ENCODE results near the gene OTOG.

OTOG gene

DNA sequence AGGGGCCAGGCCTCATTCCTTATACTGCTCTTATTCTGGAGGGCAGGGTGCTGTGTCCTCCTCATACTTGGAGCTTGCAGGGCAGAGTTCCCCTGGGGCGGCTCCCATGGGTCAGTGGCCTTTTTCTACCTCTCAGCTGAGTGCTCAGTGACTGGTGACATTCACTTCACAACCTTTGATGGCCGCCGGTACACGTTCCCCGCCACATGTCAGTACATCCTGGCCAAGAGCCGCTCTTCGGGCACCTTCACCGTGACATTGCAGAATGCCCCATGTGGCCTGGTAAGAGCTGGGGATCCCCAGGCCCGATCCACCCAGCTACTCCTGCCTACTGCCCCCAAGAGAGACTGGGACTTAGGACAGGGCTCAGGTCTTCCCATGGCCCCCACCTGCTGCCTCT is 14.5 kb downstream of the OTOG start:
- no peak for DNase-seq (ENCODE audit: low spot score)

DNA sequence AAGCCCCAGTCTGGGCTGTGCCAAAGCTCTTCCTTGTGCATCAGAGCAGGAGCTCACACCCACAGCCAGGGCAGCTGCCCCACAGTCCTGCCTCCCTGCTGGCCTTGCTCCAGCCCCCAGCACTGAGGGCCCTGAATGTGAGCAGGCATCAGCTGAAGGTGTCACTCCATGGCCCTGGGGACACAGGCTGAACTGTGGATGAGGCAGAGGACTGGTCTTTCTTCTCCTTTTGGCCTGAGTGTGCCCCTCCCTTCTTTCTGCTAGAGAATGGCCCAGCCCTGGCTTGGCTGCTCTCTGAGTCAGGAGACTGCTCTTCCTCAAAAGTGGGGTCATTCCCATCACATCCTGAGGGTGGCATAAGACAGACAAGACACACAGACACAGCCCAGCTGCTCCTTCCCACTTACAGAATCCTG is 16.2 kb downstream of the OTOG start:
- no peak for DNase-seq (ENCODE audit: low spot score)

DNA sequence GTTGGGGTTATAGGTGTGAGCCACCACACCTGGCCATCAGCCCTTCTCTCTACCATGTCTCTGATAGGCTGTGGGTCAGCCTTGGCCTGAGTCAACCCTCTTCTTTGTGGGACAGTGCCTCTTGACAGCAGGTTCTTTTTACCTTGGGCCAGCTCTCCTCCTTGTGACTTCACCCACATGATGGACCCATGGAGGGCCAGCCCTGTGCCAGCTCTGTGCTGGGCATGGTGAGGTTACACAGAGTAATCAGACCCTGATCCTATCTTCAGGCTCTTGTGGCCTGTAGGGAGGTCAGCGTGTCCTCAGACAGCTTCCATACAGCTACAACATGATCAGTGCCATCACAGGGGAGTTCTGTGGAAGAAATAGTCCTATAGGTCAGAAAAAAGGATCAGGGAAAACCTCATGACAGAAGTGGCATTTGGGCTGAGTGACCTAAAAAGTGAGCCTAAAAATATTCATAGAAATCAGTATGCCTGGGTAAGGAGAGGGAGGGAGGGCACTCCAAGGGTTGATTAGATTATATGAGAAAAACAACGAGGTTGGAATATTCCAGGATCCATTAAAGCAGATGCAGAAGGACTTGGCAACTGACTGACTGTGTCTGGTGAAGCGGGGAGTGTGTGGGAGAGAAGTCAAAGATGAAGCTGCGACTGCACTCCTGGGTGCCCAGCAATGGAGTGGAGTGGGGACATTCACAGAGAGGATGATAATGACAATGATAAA is 17.1 kb downstream of the OTOG start:
- no peak for DNase-seq (ENCODE audit: low spot score)

DNA sequence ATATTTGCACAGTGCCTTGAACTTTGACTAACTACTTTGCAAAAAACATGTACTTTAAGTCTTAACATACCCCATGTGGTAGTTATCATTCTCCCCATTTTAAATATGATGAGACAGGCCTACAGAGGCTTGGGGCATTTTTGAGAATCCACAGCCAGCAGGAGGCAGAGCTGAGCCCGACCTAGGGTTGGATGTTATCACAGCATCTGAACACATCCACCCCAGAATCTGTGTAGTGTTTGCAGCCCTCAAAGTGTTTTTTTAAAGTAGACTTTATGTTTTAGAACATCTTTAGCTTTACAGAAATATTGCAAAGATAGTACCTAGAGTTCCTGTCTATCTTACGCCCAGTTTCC is 17.6 kb downstream of the OTOG start:
- no peak for DNase-seq (ENCODE audit: low spot score)

DNA sequence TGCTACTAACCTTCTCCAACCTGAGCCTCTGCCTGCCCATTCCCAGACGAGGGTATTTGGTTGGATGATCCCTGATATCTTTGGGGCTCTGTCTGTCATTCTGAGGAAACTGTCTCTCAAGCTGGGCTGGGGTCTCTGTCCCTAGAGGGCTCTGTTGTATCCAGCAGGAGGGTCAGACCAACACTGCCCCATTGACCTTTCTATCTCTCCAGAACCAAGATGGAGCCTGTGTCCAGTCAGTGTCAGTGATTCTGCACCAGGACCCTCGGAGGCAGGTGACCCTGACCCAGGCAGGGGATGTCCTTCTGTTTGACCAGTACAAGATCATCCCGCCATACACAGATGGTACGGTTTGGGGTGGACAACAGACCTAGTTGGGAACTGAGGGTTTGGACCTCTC is 21.9 kb downstream of the OTOG start:
- DNase-seq (ENCODE audit: low spot score), result no peak

DNA sequence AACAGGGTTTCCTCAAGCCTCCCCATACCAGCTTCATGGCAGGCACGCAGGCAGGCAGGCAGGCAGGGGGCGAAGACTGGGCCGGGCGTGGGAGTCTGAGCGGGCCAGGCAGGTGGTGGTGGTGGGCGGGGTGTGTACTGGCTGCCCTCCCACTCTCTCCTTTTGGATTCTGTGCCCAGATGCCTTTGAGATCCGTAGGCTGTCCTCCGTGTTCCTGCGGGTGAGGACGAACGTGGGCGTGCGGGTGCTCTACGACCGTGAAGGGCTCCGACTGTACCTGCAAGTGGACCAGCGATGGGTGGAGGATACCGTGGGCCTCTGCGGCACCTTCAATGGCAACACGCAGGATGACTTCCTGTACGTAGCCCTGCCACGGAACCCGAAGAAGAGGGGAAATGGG is 23.0 kb downstream of the OTOG start:
- DNase-seq (ENCODE audit: low spot score), result no peak

DNA sequence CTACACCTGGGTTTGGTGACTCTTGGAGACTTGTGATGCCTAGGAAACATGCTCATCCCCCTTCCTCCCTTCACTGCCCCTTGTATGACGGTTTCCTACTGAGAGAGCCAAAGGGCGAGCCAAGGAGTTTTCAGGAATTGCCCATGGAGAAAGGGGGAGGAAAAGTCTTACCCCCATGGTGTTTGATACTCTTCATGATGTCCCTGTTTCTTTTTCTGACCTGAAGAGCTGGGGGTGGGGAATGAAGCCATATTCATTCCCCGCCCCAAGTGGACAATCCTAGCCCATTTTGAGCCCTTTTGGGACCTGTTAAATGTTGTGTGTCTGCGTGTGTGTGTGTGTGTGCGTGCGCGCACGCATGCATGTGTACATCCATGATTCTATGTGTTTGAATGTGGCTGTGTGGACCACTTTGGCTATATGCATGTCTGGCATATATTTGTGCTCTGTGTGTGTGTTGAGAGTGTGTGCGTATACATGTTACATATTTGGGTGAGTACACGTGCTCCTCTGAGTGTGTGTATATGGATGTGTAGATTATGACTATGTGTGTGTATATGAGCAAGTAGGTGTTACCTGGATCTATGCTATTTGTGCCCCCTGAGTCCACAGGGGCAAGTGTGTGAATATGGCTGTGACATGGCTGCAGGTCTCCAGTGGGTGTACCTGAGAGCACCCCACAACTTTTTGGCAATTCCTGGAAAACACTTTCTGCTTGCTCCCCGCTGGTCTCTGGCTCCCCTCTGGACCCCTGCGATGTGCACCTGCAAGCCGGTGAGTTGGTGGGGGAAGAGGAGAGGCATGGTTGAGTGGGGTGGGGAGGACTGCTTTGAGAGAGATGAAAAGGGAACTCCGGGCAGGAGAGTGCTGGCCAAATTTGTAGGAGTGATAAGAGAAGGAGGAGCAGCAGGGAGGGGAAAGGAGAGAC is 24.6 kb downstream of the OTOG start:
- no peak for DNase-seq (ENCODE audit: low spot score)

DNA sequence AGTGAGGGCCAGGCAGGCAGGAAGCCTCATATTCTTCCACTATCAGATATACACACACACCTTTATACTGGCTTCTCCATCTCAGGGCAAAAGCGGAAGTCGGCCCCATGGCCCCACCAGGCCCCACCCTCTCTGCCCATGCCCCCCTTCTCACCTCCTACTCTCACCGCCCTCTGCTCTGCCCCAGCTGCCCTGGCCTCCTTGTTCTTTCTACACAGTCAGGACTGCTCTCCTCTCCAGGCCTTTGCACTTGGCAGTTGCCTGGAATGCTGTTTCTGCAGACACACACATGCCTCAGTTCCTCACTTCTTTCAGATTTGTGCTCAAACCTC is 25.3 kb downstream of the OTOG start:
- DNase-seq (ENCODE audit: low spot score), result no peak

DNA sequence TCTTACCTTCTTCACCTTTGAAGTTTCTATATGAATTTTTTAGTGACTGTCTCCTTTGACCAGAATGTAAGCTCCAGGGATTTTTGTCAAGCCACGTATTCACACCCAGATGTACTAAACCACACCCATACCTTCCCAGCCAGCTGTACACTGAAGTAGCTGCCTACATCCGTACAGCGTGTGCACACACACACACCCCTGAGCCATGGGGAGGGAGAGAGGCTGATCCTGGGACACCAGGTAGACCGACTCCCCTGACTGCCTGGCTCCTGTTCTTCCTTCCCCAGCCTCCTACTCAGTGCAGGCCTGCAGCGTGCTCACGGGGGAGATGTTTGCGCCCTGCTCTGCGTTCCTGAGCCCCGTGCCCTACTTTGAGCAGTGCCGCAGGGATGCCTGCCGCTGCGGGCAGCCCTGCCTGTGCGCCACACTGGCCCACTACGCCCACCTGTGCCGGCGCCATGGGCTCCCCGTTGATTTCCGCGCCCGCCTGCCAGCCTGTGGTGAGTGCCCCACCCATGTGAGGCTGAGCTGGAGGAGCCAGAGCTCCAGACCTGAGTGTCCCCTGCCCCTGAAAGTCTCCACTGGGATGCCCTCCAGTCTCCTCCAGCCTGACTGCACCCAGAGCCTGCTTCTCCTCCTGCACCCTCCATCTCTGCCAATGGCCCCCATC is 25.9 kb downstream of the OTOG start:
- no peak for DNase-seq (ENCODE audit: low spot score)

DNA sequence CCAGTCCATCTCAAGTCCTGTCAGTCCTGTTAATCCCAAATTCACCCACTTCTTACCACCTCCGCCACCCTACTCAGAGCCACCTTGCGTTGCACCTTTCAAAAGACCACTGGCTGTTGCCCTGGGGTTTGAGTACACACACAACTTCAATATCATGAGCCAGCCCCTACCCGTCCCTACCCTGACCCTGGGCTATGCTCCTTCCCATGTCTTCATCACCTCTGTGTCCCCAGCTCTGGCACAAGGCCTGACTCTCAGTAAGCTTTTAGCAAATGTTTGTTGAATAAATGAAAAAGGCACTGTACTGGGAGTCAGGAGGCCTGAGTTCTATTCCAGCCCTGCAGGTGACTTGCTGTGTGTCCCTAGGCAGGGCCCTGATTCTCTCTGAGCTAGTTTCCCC is 26.5 kb downstream of the OTOG start:
- no peak for DNase-seq (ENCODE audit: low spot score)

DNA sequence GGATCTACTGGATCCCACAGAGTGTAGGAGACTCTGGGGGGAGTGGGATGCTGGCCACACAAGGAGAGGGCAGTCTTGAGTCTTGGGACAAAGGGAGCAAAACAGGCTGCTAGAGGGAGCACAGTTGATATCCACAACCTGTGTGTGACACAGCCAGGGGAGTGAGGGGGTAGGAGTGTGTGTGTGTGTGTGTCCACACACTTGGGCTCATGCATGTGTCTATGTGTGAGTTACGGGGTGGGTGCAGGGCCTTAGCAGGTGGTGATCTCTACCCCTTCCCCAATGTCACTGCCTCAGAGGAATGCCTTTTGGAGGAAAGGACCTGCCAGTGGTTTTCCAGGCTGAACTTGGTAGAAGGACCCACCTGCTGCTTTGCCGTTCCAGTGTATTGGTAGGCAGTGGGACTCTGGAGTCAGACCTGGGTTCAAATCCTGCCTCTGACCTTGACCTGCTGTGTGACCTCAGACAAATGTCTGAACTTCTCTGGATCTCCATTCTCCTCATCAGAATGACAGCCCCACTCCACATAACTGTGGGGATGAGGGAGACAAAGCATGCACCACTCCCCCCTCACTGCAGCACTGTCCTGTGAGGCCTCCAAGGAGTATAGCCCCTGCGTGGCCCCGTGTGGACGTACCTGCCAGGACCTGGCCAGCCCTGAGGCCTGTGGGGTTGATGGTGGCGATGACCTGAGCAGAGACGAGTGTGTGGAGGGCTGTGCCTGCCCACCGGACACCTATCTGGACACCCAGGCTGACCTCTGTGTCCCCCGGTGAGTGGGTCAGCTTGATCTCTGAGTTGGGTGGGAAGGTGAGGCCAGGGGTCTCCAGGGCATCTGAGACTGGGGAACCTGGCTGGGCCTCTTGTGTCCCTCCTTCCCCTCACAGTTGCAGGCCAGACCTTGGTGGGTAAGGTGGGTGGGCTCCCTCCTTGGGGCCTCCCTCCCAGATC is 27.4 kb downstream of the OTOG start:
- DNase-seq (ENCODE audit: low spot score), result no peak

DNA sequence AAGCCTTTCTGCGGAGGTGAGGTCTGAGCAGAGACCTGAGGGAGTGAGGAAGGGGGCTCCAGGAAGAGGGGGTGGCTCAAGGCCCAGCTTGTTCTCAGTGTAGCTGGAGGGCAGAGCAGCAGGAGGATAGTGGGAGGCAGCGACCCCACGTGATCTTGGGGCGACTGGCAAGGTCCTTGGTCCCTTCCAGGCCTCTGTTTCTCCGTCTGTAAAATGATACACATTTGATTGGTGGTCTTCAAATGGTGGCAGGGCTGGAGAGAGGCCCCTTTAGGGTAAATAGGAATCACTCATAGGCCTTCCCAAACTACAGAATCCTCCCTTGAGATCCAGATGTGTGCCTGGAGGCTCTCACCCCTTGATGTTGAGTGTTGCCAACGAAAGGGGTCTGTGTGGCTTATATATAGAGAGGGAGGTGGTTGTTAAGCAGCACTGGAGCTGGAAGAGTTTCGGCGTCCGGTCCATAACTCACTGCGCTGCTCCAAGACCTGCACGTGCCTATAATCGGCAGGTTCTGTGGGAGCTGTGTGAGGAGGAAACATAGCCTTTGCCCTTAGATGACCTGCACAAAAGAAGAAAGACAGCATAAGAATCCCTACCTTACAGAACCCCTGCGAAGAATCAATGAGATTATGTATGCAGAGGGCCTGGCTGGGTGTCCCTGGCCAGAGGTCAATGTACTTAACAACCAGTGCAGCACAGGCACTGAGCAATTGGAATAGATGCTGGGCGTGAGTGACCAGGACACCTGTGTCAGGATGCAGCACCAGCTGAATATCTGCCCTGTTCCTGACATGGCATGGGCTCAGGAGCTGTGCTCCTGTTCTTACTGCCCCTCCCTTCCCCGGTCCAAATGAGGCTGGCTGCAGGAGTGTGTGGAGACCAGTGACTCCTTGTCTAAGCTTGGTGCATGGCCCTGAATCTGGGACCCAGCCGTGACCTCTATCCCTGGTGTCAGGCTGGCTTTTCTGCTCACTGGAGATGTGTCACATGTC is 28.7 kb downstream of the OTOG start:
- DNase-seq (ENCODE audit: low spot score), result no peak

DNA sequence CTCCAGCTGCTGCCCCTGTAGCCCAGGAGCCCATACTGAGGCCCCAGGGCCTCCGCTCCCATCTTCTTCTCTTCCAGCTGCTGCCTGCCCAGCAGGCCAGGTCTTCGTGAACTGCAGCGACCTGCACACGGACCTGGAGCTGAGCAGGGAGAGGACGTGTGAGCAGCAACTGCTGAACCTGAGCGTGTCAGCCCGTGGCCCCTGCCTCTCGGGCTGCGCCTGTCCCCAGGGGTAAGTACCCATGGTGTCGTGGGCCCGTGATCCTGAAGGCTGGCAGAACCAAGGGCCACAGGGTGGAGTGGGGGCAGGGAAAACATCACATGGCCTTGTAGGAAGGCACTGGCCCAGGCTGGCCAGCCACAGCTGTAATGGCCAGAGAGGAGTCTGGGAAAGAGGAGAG is 31.2 kb downstream of the OTOG start:
- no peak for DNase-seq (ENCODE audit: low spot score)

DNA sequence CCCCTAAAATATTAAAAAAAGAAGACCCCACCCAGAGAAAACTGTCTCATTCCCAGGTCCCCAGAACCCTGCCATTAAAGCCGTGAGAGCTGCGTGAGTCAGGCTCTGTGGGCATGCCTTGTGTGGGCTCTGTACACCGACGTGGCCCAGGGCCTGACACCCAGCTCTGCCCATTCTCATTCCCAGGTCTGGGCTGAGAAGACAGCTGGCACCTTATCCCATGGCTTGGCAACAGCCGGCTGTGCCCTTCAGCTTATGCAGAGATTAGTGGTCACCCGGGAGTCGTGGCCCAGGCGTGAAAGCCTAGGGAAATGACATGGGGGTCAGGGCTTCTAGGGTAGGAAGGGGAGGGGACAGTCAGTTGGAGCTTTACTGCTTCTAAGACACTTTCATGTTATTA is 31.9 kb downstream of the OTOG start:
- no peak for DNase-seq (ENCODE audit: low spot score)

DNA sequence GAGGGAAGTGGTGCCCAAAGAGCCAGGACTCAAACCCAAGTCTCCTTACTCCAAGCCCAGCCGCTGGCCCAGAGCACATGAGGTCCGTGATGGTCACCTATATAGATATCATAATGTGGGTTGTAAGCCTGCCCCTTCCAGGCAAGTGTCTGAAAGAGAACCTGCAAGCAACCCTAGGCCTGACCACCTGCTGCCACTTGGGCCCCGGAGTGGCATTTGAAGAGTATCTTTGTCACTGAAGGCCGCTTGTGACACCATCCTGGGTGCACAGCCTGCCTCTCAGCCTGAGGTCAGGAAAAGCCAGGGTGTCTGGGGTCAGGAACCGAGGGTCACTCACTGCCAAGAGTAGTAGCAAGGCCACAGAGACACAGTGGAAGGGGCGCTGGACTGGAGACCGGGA is 32.4 kb downstream of the OTOG start:
- no peak for DNase-seq (ENCODE audit: low spot score)

DNA sequence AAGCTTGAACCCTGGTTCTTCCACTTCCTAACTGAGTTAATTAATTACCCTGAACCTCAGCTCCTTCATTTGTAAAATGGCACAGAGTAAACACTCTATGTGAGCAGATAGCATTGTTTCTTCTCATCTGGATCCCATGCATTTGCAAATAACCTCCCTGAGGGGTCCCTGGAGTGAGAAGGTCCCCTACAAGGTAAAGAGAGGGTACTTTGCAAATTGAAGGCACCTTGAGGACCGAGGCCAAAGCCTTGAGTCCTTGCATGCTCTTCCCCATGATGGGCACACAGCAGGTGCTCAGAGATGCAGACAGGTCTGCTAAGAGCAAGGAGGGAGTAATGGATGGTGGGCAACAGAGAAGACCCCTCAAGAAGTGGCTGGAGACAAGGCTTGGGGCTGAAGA is 33.2 kb downstream of the OTOG start:
- no peak for DNase-seq (ENCODE audit: low spot score)

DNA sequence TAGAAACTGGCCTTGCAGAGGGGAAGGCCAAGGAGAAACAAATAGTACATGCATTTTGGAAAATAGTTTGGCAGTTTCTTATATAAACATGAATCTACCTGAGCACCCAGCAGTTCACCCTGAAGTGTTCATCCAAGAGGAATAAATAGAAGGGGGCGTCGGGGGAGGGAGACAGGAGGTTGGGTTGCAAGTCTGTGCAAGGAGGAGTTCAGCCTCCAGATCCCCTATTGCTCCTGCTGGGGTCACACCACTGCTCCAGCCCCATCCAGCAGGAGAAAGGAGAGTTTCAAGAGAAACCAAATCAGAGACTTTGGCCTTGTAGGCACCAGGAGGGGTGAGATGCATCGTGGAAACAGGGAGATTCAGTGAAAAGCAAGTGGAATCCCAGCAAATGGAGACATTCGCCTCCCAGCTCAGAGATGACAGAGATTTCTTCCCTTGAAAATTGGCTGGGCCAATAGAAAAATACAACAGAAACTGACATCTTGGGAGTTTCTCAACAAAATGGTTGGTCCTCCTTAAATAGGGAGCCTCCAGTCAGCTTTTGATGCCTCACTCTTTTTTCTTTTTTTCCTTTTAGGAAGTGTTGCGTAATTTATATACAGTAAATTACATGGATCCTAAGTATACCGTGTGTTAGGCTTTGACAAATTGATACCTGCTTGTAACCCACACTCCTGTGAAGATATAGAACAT is 34.1 kb downstream of the OTOG start:
- DNase-seq (ENCODE audit: low spot score), result no peak

DNA sequence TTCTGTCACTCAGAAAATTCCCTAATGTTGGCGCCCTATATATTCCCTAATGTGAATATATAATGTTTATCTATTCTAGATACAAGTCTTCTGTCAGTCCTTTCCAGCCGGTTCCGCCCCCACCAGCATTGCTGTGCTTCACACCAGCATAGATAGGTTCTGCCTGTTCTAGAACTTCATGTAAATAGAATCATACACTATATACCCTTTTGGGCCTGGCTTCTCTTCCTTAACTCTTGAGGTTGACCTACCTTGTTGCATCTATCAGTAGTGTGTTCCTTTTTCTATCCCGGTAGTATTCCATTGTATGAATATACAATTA is 34.6 kb downstream of the OTOG start:
- no peak for DNase-seq (ENCODE audit: low spot score)

DNA sequence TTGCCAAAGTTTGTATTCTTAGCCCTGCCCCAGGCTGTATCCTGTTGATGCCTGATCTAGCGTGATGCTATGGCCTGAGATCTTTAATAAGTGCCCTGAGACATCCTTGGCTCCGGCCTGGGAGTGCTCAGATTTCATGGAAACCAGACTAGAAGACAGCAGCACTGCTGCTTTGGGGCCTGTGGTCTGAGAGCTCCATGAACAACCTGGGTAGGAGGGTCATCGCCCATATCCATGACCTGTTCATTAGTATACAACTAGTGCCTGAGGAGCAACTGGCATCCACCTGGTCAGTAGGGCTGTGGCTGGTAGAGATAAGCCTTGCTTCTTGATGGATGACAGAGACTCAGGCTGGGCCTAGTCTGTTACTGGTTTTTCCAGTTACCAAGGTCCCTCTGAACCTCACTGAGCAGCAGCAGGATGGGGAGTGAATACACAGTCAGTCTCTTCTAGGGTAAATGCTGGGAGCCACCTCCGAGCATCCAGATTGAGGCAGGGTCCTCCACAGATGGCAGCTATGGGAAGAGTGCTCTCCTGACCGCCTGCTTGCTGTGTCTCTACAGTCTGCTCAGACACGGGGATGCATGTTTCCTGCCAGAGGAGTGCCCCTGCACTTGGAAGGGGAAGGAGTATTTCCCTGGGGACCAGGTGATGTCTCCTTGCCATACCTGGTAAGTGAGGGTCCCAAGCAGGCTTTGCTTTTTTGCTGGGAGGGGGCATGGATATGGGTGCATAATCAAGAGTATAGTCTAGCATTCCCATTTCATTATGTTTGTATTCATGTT is 39.0 kb downstream of the OTOG start:
- no peak for DNase-seq (ENCODE audit: low spot score)

DNA sequence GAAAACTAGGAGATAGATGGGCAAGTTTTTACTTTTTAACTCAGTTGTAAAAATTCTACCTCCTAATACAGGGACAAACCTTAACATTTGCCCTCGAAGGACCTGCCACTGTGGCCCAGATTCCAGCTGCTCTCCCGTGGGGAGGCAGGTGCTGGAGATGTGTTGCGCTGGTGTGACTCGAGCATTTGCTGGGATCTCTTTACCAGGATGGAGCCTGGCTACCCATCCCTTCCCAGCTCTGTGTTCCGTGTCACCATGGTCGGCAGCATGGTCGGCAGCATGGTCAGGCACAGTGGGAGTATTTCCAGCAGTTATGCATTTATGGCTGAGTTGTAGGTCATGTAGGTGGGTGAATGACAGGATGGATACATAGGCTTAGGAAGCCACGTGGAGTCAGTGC is 41.1 kb downstream of the OTOG start:
- no peak for DNase-seq (ENCODE audit: low spot score)
